ENCODE results near the gene MSH2.
"Not testable (repeated sequence)": the region's sequence is repeated elsewhere in the genome, so short reads cannot be mapped to it uniquely, and the experiment has no call there.

DNA sequence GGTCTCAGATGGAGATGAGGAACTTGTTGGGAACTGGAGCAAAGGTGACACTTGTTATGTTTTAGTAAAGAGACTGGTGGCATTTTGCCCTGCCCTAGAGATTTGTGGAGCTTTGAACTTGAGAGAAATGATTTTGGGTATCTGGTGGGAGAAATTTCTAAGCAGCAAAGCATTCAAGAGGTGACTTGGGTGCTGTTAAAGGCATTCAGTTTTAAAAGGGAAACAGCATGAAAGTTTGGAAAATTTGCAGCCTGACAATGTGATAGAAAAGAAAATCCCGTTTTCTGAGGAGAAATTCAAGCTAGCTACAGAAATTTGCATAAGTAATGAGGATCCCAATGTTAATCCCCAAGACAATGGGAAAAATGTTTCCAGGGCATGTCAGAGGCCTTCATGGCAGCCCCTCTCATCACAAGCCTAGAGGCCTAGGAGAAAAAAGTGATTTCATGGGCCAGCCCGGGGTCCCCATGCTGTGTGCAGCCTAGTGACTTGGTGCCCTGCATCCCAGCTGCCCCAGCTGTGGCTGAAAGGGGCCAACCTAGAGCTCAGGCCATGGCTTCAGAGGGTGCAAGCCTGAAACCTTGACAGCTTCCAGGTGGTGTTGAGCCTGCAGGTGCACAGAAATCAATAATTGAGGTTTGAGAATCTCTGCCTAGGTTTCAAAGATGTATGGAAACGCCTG lies 3.8 kb downstream of the MSH2 start:
- TF ChIP-seq, protein P1, sequence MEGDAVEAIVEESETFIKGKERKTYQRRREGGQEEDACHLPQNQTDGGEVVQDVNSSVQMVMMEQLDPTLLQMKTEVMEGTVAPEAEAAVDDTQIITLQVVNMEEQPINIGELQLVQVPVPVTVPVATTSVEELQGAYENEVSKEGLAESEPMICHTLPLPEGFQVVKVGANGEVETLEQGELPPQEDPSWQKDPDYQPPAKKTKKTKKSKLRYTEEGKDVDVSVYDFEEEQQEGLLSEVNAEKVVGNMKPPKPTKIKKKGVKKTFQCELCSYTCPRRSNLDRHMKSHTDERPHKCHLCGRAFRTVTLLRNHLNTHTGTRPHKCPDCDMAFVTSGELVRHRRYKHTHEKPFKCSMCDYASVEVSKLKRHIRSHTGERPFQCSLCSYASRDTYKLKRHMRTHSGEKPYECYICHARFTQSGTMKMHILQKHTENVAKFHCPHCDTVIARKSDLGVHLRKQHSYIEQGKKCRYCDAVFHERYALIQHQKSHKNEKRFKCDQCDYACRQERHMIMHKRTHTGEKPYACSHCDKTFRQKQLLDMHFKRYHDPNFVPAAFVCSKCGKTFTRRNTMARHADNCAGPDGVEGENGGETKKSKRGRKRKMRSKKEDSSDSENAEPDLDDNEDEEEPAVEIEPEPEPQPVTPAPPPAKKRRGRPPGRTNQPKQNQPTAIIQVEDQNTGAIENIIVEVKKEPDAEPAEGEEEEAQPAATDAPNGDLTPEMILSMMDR (IDR thresholded peaks at IDR 0.05; ENCODE audit: low read depth, low read length) = not testable (repeated sequence)
- TF ChIP-seq EZH2phosphoT487 (IDR thresholded peaks at IDR 0.05; ENCODE audit: low read depth) = not testable (repeated sequence)
